H9 (cell line): Measurements from ENCODE around the gene IFNL1. TPM values are rescaled to one million over a fixed set of nuclear protein-coding genes. Genes with fewer than 3 reads are reported as not detected.
"Not testable (repeated sequence)": the region's sequence is repeated elsewhere in the genome, so short reads cannot be mapped to it uniquely, and the experiment has no call there.

Experiments used
- DNase-seq: peaks from one replicate; pipeline ENCODE4 v3.0.0-alpha.2; 2017
- H2AFZ ChIP-seq: one replicate; pipeline ENCODE4 v1.6.1; 2013; ENCODE audit warnings: mild to moderate bottlenecking, low read length, control low read depth, moderate library complexity
- H2AK5ac ChIP-seq: 2 replicates; pipeline ENCODE4 v1.6.1; 2013; ENCODE audit warnings: low read length, control low read depth, mixed read lengths; ENCODE audit not compliant: insufficient read length
- H2BK120ac ChIP-seq: one replicate; pipeline ENCODE4 v1.6.1; 2013; ENCODE audit warnings: low read depth, mild to moderate bottlenecking, low read length, control low read depth, inconsistent platforms; ENCODE audit not compliant: poor library complexity, severe bottlenecking
- H2BK12ac ChIP-seq: 2 replicates; pipeline ENCODE4 v1.6.1; 2013; ENCODE audit warnings: low read length, control low read depth, mixed read lengths, low read depth; ENCODE audit not compliant: insufficient read length
- H2BK15ac ChIP-seq: 2 replicates; pipeline ENCODE4 v1.6.1; 2013; ENCODE audit warnings: low read depth, low read length, control low read depth
- H2BK20ac ChIP-seq: one replicate; pipeline ENCODE4 v1.6.1; 2013; ENCODE audit warnings: low read depth, mild to moderate bottlenecking, low read length, control low read depth, inconsistent platforms; ENCODE audit not compliant: poor library complexity, severe bottlenecking
- H2BK5ac ChIP-seq: 2 replicates; pipeline ENCODE4 v1.6.1; 2013; ENCODE audit warnings: low read length, control low read depth, mixed read lengths; ENCODE audit not compliant: insufficient read length
- H3K14ac ChIP-seq: 2 replicates; pipeline ENCODE4 v1.6.1; 2013; ENCODE audit warnings: low read length, control low read depth; ENCODE audit not compliant: insufficient read depth
- H3K18ac ChIP-seq: 2 replicates; pipeline ENCODE4 v1.6.1; 2013; ENCODE audit warnings: low read depth, mild to moderate bottlenecking, mixed read lengths, low read length, control low read depth; ENCODE audit not compliant: insufficient read length
- H3K23ac ChIP-seq: 2 replicates; pipeline ENCODE4 v1.6.1; 2013; ENCODE audit warnings: low read length, control low read depth, mixed read lengths, low read depth; ENCODE audit not compliant: insufficient read length
- H3K23me2 ChIP-seq: 2 replicates; pipeline ENCODE4 v1.6.1; 2013; ENCODE audit warnings: low read depth, mild to moderate bottlenecking, mixed read lengths, low read length, control low read depth; ENCODE audit not compliant: insufficient read length, poor library complexity, severe bottlenecking
- H3K27ac ChIP-seq: 2 replicates; pipeline ENCODE4 v1.5.1; 2013; ENCODE audit warnings: low read length, control low read depth, mixed read lengths, low read depth; ENCODE audit not compliant: insufficient read length
- H3K27me3 ChIP-seq: 2 replicates; pipeline ENCODE4 v1.6.1; 2013; ENCODE audit warnings: low read length, control low read depth, inconsistent platforms; ENCODE audit not compliant: insufficient read depth
- H3K4ac ChIP-seq: 2 replicates; pipeline ENCODE4 v1.6.1; 2013; ENCODE audit warnings: low read depth, mild to moderate bottlenecking, control low read depth, inconsistent platforms, low read length, moderate library complexity
- H3K4me1 ChIP-seq: 2 replicates; pipeline ENCODE4 v1.6.1; 2013; ENCODE audit warnings: low read length, control low read depth, inconsistent platforms; ENCODE audit not compliant: insufficient read depth
- H3K4me2 ChIP-seq: 2 replicates; pipeline ENCODE4 v1.6.1; 2013; ENCODE audit warnings: low read length, control low read depth, mixed read lengths; ENCODE audit not compliant: insufficient read length, insufficient read depth
- H3K56ac ChIP-seq: 2 replicates; pipeline ENCODE4 v1.6.1; 2013; ENCODE audit warnings: low read depth, mild to moderate bottlenecking, mixed read lengths, low read length, control low read depth; ENCODE audit not compliant: insufficient read length
- H3K79me1 ChIP-seq: 2 replicates; pipeline ENCODE4 v1.6.1; 2013; ENCODE audit warnings: low read depth, mild to moderate bottlenecking, moderate library complexity, low read length, control low read depth, inconsistent platforms; ENCODE audit not compliant: insufficient read depth, poor library complexity, severe bottlenecking
- H3K79me2 ChIP-seq: 2 replicates; pipeline ENCODE4 v1.6.1; 2013; ENCODE audit warnings: low read length, control low read depth, inconsistent platforms; ENCODE audit not compliant: insufficient read depth
- H3K9ac ChIP-seq: 2 replicates; pipeline ENCODE4 v1.6.1; 2013; ENCODE audit warnings: low read length, control low read depth, mixed read lengths; ENCODE audit not compliant: insufficient read length; ENCODE audit errors: extremely low read depth
- H3K9me3 ChIP-seq: one replicate; pipeline ENCODE4 v1.6.1; 2013; ENCODE audit warnings: low read depth, low read length, inconsistent platforms; ENCODE audit not compliant: control insufficient read depth
- H3T11ph ChIP-seq: one replicate; pipeline ENCODE4 v1.6.1; 2013; ENCODE audit warnings: mild to moderate bottlenecking, low read length, control low read depth, inconsistent platforms
- H4K20me1 ChIP-seq: one replicate; pipeline ENCODE4 v1.6.1; 2013; ENCODE audit not compliant: control insufficient read depth, insufficient read length, insufficient read depth
- H4K5ac ChIP-seq: 2 replicates; pipeline ENCODE4 v1.6.1; 2013; ENCODE audit warnings: low read depth, mild to moderate bottlenecking, mixed read lengths, low read length, control low read depth; ENCODE audit not compliant: insufficient read length
- H4K8ac ChIP-seq: replicated peaks from 2 replicates; pipeline ENCODE4 v1.6.1; 2013; ENCODE audit warnings: low read length, control low read depth, mixed read lengths, low read depth; ENCODE audit not compliant: insufficient read length
- H4K91ac ChIP-seq: 2 replicates; pipeline ENCODE4 v1.6.1; 2013; ENCODE audit warnings: low read depth, mild to moderate bottlenecking, moderate library complexity, mixed read lengths, low read length, control low read depth; ENCODE audit not compliant: insufficient read length
- H3K27ac Mint-ChIP-seq, 3 experiments: 2 replicates in 2 of 3; 3 replicates in 1 of 3; pipeline ENCODE4 v1.8.0; 2020 to 2021; ENCODE audit warnings: mixed read lengths in 3 of 3, mild to moderate bottlenecking in 1 of 3, moderate library complexity in 1 of 3
- H3K27me3 Mint-ChIP-seq: 2 replicates; pipeline ENCODE4 v1.8.0; 2021; ENCODE audit warnings: low read depth, mild to moderate bottlenecking, moderate library complexity, mixed read lengths
- H3K36me3 Mint-ChIP-seq, 3 experiments: 2 replicates in 2 of 3; 3 replicates in 1 of 3; pipeline ENCODE4 v1.8.0; 2020 to 2021; ENCODE audit warnings: low read depth in 3 of 3, mixed read lengths in 3 of 3; ENCODE audit not compliant: insufficient read depth in 1 of 3
- H3K4me1 Mint-ChIP-seq, 2 experiments: 2 replicates each; pipeline ENCODE4 v1.8.0; 2020; ENCODE audit warnings: mixed read lengths in 2 of 2
- H3K4me3 Mint-ChIP-seq, 2 experiments: 2 replicates in 1 of 2; 3 replicates in 1 of 2; pipeline ENCODE4 v1.8.0; 2020 to 2021; ENCODE audit warnings: mild to moderate bottlenecking in 2 of 2, mixed read lengths in 2 of 2, moderate library complexity in 1 of 2
- H3K9me3 Mint-ChIP-seq, 2 experiments: 2 replicates in 1 of 2; 3 replicates in 1 of 2; pipeline ENCODE4 v1.8.0; 2020; ENCODE audit warnings: mild to moderate bottlenecking in 2 of 2, mixed read lengths in 2 of 2, moderate library complexity in 1 of 2
- WGBS: extraction: QIAGEN DNeasy Blood & Tissue Kit; methylation state at CpG from one replicate; pipeline ENCODE4 v1.1.7; 2013; ENCODE audit warnings: missing lambda C conversion rate, low lambda C conversion rate, mixed read lengths; ENCODE audit not compliant: insufficient read length; ENCODE audit errors: extremely low coverage; 5-methylcytosine and 5-hydroxymethylcytosine counted together
- total RNA-seq: library from RNA; stranded (reverse); gene quantifications from 2 replicates; pipeline ENCODE4 v1.2.1, GENCODE V29; 2021
- TF ChIP-seq, protein P1 (sequence below): fragments of 200-600 bp; sonication (generic); conservative IDR thresholded peaks from 3 replicates; pipeline ENCODE4 v1.8.0; 2021; ENCODE audit warnings: antibody characterized with exemption, mild to moderate bottlenecking

IFNL1 gene
- total RNA-seq, 1 experiment from 2014 or later = not detected

DNA sequence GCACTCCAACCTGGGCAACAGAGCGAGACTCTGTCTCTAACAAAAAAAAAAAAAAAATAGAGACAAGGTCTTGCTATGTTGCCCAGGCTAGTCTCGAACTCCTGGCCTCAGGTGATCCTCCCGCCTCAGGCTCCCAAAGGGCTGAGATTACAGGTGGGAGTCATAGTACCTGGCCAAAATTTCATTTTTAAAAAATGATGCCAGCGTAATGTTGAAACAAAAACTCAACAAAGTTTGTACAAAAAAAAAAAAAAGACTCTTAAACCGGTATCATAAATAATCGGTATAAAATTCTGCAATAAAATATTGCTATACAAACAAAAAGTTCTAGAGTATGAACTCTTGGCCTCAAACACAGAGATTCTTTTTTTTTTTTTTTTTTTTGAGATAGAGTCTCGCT, 36.1 kb downstream of the IFNL1 start:
- peaks cover 14 to 23% of the 10 kb centered on the region in 2 experiments for H3K4me1 Mint-ChIP-seq
- Histone ChIP-seq H3K23me2 (no peaks in the 10 kb centered on the region), H3K9me3 (no peaks in the 10 kb centered on the region), H2BK120ac (no peak overlapping the region), H3K4me1 (no peaks in the 10 kb centered on the region), H3K18ac (no peak overlapping the region), H3K23ac (no peak overlapping the region), H3T11ph (no peak overlapping the region), H2AK5ac (no peak overlapping the region), H3K9ac (no peak overlapping the region), H3K4ac (no peak overlapping the region), H3K56ac (no peak overlapping the region), H3K79me1 (no peaks in the 10 kb centered on the region), H2BK20ac (no peak overlapping the region), H2AFZ (no peak overlapping the region), H3K27me3 (0 out of 2 replicates have a peak, but pooled peaks cover 2% of the 10 kb centered on the region), H3K4me2 (no peak overlapping the region), H3K79me2 (no peaks in the 10 kb centered on the region), H3K27ac (no peak overlapping the region), H4K20me1 (no peaks in the 10 kb centered on the region), H2BK15ac (no peak overlapping the region), H2BK12ac (no peak overlapping the region), H3K14ac (no peak overlapping the region), H4K91ac (no peak overlapping the region), H4K8ac (no peak overlapping the region), H2BK5ac (no peak overlapping the region), H4K5ac (no peak overlapping the region)
- no peak overlapping the region for H3K27ac Mint-ChIP-seq
- WGBS = no CpG with 5 or more reads among the region's 7 CpGs
- H3K27me3 Mint-ChIP-seq = peaks cover 34% of the 10 kb centered on the region
- H3K4me3 Mint-ChIP-seq = no peak overlapping the region
- H3K9me3 Mint-ChIP-seq = no peaks in the 10 kb centered on the region
- no peak for DNase-seq
- H3K36me3 Mint-ChIP-seq = no peaks in the 10 kb centered on the region
- TF ChIP-seq, protein P1, sequence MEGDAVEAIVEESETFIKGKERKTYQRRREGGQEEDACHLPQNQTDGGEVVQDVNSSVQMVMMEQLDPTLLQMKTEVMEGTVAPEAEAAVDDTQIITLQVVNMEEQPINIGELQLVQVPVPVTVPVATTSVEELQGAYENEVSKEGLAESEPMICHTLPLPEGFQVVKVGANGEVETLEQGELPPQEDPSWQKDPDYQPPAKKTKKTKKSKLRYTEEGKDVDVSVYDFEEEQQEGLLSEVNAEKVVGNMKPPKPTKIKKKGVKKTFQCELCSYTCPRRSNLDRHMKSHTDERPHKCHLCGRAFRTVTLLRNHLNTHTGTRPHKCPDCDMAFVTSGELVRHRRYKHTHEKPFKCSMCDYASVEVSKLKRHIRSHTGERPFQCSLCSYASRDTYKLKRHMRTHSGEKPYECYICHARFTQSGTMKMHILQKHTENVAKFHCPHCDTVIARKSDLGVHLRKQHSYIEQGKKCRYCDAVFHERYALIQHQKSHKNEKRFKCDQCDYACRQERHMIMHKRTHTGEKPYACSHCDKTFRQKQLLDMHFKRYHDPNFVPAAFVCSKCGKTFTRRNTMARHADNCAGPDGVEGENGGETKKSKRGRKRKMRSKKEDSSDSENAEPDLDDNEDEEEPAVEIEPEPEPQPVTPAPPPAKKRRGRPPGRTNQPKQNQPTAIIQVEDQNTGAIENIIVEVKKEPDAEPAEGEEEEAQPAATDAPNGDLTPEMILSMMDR = no peak

DNA sequence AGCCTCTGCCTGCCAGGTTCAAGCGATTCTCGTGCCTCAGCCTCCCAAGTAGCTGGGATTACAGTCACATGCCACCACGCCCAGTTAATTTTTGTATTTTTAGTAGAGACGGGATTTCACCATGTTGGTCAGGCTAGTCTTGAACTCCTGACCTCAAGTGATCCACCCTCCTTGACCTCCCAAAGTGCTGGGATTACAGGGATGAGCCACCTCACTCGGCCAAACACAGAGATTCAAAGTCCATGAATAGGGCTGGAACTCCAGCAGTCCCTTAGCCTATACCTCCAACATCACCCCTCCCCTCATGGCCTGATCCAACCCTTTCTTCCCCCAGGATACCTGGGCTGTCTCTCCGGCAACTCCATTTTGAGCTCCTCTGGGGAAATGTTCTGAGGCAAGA, 36.5 kb downstream of the IFNL1 start:
- not testable (repeated sequence) for H4K8ac ChIP-seq, H3K27ac ChIP-seq, H3K4me2 ChIP-seq, H3K4ac ChIP-seq, H2BK12ac ChIP-seq, DNase-seq, H3K27me3 ChIP-seq, H4K5ac ChIP-seq, H2BK20ac ChIP-seq, H2AFZ ChIP-seq, H3K18ac ChIP-seq, H3K23ac ChIP-seq, H3T11ph ChIP-seq, H3K56ac ChIP-seq, H3K36me3 Mint-ChIP-seq, H3K9me3 ChIP-seq, H2BK5ac ChIP-seq, H3K14ac ChIP-seq, H2BK15ac ChIP-seq, H2BK120ac ChIP-seq, H3K79me1 ChIP-seq, H3K9me3 Mint-ChIP-seq, H3K79me2 ChIP-seq, H3K9ac ChIP-seq, H4K20me1 ChIP-seq, H4K91ac ChIP-seq, H2AK5ac ChIP-seq, H3K23me2 ChIP-seq, H3K4me3 Mint-ChIP-seq, H3K4me1 ChIP-seq
- no CpG with 5 or more reads among the region's 6 CpGs for WGBS
- H3K4me1 Mint-ChIP-seq = peaks cover 9 to 18% of the 10 kb centered on the region in 2 experiments
- peaks cover 36% of the 10 kb centered on the region for H3K27me3 Mint-ChIP-seq
- 0 out of 7 replicates have a peak overlapping the region, but pooled peaks of 1 of the 3 experiments have one; percentile 57 for H3K27ac Mint-ChIP-seq
